Measurements from ENCODE around the gene CEP112. TPM values are rescaled to one million over a fixed set of nuclear protein-coding genes. Genes with fewer than 3 reads are reported as not detected.

The CEP112 gene
- polyA plus RNA-seq, 1 experiment, result 5.7 TPM

GRCh38 chr17:65664696-65665095 lies 527.2 kb downstream of the CEP112 start:
- Histone ChIP-seq H3K27me3 (ENCODE audit: control insufficient read depth, insufficient read depth, low read length) (no peaks in the 10 kb centered on the region), H3K4me3 (ENCODE audit: low read depth, low read length) (no peak overlapping the region), H3K9me3 (ENCODE audit: control insufficient read depth, insufficient read depth, low read length) (no peaks in the 10 kb centered on the region), H3K27ac (ENCODE audit: low read depth, low read length) (no peak overlapping the region)
- no peak for TF ChIP-seq CTCF (IDR thresholded peaks at IDR 0.05; ENCODE audit: low read depth, low read length)
- CTCF ChIA-PET, result no interaction called here
- POLR2A ChIA-PET, result no interaction called here
- DNase-seq (ENCODE audit: low read depth, low spot score), result no peak

- no peak for TF ChIP-seq CTCF (IDR thresholded peaks at IDR 0.05; ENCODE audit: low read depth, low read length)
- ChIA-PET POLR2A (no interaction called here), CTCF (no interaction called here)
- Histone ChIP-seq H3K27ac (ENCODE audit: low read depth, low read length) (no peak overlapping the region), H3K9me3 (ENCODE audit: control insufficient read depth, insufficient read depth, low read length) (no peaks in the 10 kb centered on the region), H3K27me3 (ENCODE audit: control insufficient read depth, insufficient read depth, low read length) (no peaks in the 10 kb centered on the region), H3K4me3 (ENCODE audit: low read depth, low read length) (no peak overlapping the region)
- DNase-seq (ENCODE audit: low read depth, low spot score), result no peak
These were observed 527.7 kb downstream of the CEP112 start for GRCh38 chr17:65664266-65664665.

GRCh38 chr17:65662196-65662595 lies 529.7 kb downstream of the CEP112 start:
- POLR2A ChIA-PET, result no interaction called here
- H3K27me3 ChIP-seq (ENCODE audit: control insufficient read depth, insufficient read depth, low read length), result no peaks in the 10 kb centered on the region
- CTCF ChIA-PET, result no interaction called here
- no peak for DNase-seq (ENCODE audit: low read depth, low spot score)
- TF ChIP-seq CTCF (IDR thresholded peaks at IDR 0.05; ENCODE audit: low read depth, low read length), result no peak
- H3K4me3 ChIP-seq (ENCODE audit: low read depth, low read length), result no peak overlapping the region
- H3K9me3 ChIP-seq (ENCODE audit: control insufficient read depth, insufficient read depth, low read length), result no peaks in the 10 kb centered on the region
- H3K27ac ChIP-seq (ENCODE audit: low read depth, low read length), result no peak overlapping the region

GRCh38 chr17:65660947-65661346 lies 531.0 kb downstream of the CEP112 start:
- H3K9me3 ChIP-seq (ENCODE audit: control insufficient read depth, insufficient read depth, low read length), result no peaks in the 10 kb centered on the region
- no peak for TF ChIP-seq CTCF (IDR thresholded peaks at IDR 0.05; ENCODE audit: low read depth, low read length)
- H3K4me3 ChIP-seq (ENCODE audit: low read depth, low read length), result no peak overlapping the region
- no peak overlapping the region for H3K27ac ChIP-seq (ENCODE audit: low read depth, low read length)
- no peak for DNase-seq (ENCODE audit: low read depth, low spot score)
- H3K27me3 ChIP-seq (ENCODE audit: control insufficient read depth, insufficient read depth, low read length), result no peaks in the 10 kb centered on the region
- CTCF ChIA-PET, result interaction anchor here (0.7 kb wide), 1 partner anchor 48 kb away, joined by 4 read pairs; no protein-coding TSS in a partner anchor
- POLR2A ChIA-PET, result no interaction called here

- no peaks in the 10 kb centered on the region for H3K27me3 ChIP-seq (ENCODE audit: control insufficient read depth, insufficient read depth, low read length)
- DNase-seq (ENCODE audit: low read depth, low spot score), result no peak
- ChIA-PET CTCF (interaction anchor here (0.7 kb wide), 1 partner anchor 49 kb away, joined by 4 read pairs; no protein-coding TSS in a partner anchor), POLR2A (no interaction called here)
- TF ChIP-seq CTCF (IDR thresholded peaks at IDR 0.05; ENCODE audit: low read depth, low read length), result no peak
- H3K27ac ChIP-seq (ENCODE audit: low read depth, low read length), result no peak overlapping the region
- H3K4me3 ChIP-seq (ENCODE audit: low read depth, low read length), result no peak overlapping the region
- no peaks in the 10 kb centered on the region for H3K9me3 ChIP-seq (ENCODE audit: control insufficient read depth, insufficient read depth, low read length)
These were observed 531.9 kb downstream of the CEP112 start for GRCh38 chr17:65660078-65660477.

Measured in AG04450 (cell line).